Measurements from ENCODE around the gene MAPK10. TPM values are rescaled to one million over a fixed set of nuclear protein-coding genes. Genes with fewer than 3 reads are reported as not detected.

MAPK10 gene
- total RNA-seq, 3 donors from 2014 or later = 4.2 to 19.2 (median 4.9) TPM

DNA sequence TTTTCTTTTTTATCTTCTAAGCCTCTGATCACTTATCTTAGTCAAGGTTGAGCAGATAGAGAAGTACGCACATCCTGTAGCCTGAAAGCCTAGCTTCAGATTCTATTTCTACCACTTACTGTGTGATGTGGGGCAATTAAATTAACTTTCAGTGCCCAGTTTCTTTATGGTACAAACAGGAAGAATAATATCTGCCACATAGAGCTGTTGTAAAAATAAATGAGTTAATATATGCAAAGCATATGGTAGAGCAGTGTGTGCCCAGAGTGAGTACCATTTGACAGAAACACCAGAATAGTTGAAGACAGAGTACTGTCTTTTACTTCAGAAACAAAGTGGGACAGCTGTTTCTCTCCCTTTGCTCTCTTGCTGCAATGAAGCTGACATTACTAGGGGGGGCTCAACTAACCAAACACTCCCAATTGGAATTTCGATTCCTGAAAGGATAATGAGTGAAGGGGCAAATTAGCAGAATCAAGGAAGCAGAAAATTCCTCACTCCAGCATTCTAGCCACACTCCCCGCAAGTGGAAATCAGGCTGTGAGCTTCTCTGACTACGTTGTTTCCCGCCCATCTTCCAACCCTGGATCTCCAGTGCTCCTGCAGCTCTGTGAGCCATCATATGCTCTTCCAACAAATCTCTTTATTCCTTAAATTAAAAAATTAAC is 80.4 kb downstream of the MAPK10 start:
- Histone ChIP-seq H3K9me3 (no peaks in the 10 kb centered on the region), H3K4me3 (no peak overlapping the region), H3K36me3 (ENCODE audit: low read depth) (no peaks in the 10 kb centered on the region), H3K4me1 (ENCODE audit: low read depth) (no peaks in the 10 kb centered on the region)
- ATAC-seq = no peak
- no peak for TF ChIP-seq CTCF (IDR thresholded peaks at IDR 0.05)
- intact Hi-C loops (cut with DNase I, micrococcal nuclease) = no loop called here
- no peak for DNase-seq

DNA sequence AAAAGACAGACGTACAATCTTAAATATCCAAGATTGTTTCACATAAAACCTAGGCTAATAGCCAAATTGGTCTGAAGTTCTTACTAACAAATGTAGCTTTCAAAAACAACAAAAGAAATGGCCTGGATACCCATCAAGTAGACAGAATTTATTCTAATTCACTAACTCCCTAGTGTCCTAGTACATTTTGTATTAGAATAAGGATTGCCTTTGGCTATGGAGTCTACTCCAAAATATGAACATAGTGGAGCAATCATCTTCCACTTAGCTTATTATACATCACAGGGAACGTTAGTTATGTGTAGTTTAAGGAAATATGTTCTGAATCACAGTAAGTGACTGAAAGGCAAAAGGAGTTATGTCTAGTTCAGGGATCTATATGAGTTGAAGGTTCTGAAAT is 81.7 kb downstream of the MAPK10 start:
- DNase-seq (no peak), ATAC-seq (no peak)
- Histone ChIP-seq H3K4me1 (ENCODE audit: low read depth) (no peaks in the 10 kb centered on the region), H3K9me3 (no peaks in the 10 kb centered on the region), H3K36me3 (ENCODE audit: low read depth) (no peaks in the 10 kb centered on the region), H3K4me3 (no peak overlapping the region)
- intact Hi-C loops (cut with DNase I, micrococcal nuclease) = no loop called here
- TF ChIP-seq CTCF (IDR thresholded peaks at IDR 0.05) = no peak

DNA sequence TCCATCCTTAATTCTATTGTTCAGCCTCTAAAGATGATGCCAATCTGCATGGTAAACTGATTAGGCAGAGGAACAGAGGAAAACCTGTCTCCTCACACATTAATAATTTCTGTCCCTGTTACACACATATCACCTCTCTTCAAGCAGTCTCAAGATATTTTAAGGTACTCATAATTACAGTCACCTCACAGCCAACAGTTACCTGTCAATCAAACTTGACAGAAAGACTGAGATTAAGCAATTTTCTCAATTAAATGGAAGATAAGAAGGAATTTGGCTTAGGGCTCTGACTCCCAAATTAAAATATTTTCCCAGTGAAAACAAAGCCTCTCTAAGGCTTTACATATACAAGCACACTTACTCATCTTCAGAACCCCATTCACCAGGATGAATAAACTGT is 85.2 kb downstream of the MAPK10 start:
- DNase-seq (no peak), ATAC-seq (no peak)
- intact Hi-C loops (cut with DNase I, micrococcal nuclease) = no loop called here
- H3K36me3 ChIP-seq (ENCODE audit: low read depth) = no peaks in the 10 kb centered on the region
- H3K4me1 ChIP-seq (ENCODE audit: low read depth) = no peaks in the 10 kb centered on the region
- no peak for TF ChIP-seq CTCF (IDR thresholded peaks at IDR 0.05)
- no peak overlapping the region for H3K4me3 ChIP-seq
- H3K9me3 ChIP-seq = no peaks in the 10 kb centered on the region

DNA sequence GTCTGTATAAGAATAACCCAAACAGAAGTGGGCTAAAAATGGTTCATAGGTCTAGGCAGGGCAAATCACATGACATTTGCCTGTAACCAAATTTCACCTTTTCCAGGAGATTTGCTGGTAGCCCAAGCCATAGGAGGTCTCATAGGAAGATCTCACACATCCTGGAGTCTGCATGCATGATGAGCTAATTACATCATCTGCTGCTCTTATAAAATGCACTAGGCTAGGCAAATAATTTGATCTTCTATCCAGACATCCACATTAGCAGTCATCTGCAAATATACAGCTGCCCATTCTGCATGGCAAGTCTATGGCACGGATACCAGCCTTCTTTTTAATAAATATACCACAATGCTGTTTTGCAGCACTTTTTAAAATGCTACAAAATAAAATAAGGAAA is 87.2 kb downstream of the MAPK10 start:
- Histone ChIP-seq H3K9me3 (no peaks in the 10 kb centered on the region), H3K36me3 (ENCODE audit: low read depth) (no peaks in the 10 kb centered on the region), H3K4me1 (ENCODE audit: low read depth) (no peaks in the 10 kb centered on the region), H3K4me3 (no peak overlapping the region)
- DNase-seq (no peak), ATAC-seq (no peak)
- TF ChIP-seq CTCF (IDR thresholded peaks at IDR 0.05) = no peak
- intact Hi-C loops (cut with DNase I, micrococcal nuclease) = no loop called here

DNA sequence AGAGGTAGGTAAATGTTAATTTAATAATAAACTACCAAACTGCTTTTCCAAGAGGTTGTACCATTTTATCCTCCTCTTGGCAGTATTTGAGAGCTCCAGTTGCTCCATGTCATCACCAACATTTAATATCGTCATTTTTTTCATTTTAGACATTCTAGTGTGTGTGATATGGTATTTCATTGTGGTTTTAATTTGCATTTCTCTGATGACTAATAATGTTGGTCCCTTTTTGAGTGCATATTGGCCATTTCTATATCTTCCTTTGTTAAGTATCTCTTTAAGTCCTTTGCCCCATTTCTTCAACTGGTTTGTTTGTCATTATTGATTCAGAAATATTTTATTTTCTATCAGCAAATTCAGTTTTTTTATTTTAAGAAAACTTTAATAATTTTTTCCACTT is 88.8 kb downstream of the MAPK10 start:
- Histone ChIP-seq H3K4me3 (no peak overlapping the region), H3K36me3 (ENCODE audit: low read depth) (no peaks in the 10 kb centered on the region), H3K9me3 (no peaks in the 10 kb centered on the region), H3K4me1 (ENCODE audit: low read depth) (no peaks in the 10 kb centered on the region)
- intact Hi-C loops (cut with DNase I, micrococcal nuclease) = no loop called here
- no peak for DNase-seq
- ATAC-seq = no peak
- TF ChIP-seq CTCF (IDR thresholded peaks at IDR 0.05) = no peak

DNA sequence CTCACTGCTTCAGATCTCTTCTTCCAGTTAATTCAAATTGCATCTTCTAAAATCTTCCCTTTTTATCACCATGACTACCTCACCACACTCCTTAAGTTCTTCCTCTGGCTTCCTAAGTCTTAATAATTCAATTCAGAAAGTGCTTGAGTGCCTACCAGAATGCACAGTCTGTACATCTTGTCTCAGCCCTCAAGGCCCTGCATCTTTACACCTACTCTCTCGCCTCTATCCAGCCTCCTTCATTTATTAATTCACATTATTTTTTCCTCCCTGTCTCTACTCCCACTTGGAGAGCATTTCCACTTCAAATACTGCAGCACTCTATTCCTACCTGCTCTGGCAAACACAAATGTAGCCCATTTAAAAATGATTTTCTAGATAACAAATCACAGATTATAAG is 90.5 kb downstream of the MAPK10 start:
- H3K4me3 ChIP-seq = no peak overlapping the region
- H3K4me1 ChIP-seq (ENCODE audit: low read depth) = no peaks in the 10 kb centered on the region
- H3K36me3 ChIP-seq (ENCODE audit: low read depth) = no peaks in the 10 kb centered on the region
- ATAC-seq (no peak), DNase-seq (no peak)
- no peak for TF ChIP-seq CTCF (IDR thresholded peaks at IDR 0.05)
- H3K9me3 ChIP-seq = no peaks in the 10 kb centered on the region
- intact Hi-C loops (cut with DNase I, micrococcal nuclease) = no loop called here
